HepG2 (cell line): Measurements from ENCODE around the gene OVOL2. TPM values are rescaled to one million over a fixed set of nuclear protein-coding genes. Genes with fewer than 3 reads are reported as not detected.

Experiments
- ATAC-seq: fragments of 200-7000 bp; cut with Tn5 transposase; 3 replicates; pipeline ENCODE4 v1.9.1; 2020; ENCODE audit warnings: mild to moderate bottlenecking, moderate library complexity
- BruUV-seq: library from RNA; stranded (reverse); fragments of 400-500 nt; replicated peaks from 2 replicates; lab custom pipeline; 2021; lab: Mats Ljungman, UMichigan
- CTCF ChIA-PET: fragments of 300-600 bp; formaldehyde crosslinking; extraction: SDS; loops from one replicate; lab custom pipeline; 2021; ENCODE audit warnings: low total read pairs, inconsistent platforms, low intra/inter-chr PET ratio; lab: Yijun Ruan, JAX
- POLR2A ChIA-PET: fragments of 350-600 bp; sonication (Branson Sonifier 250); formaldehyde crosslinking; loops from one replicate; lab custom pipeline; 2020; ENCODE audit warnings: antibody characterized with exemption, inconsistent platforms; lab: Yijun Ruan, JAX
- DNase-seq: peaks from one replicate; pipeline ENCODE4 v3.0.0-alpha.2; 2015; ENCODE audit warnings: low spot score
- FAIRE-seq: peaks from 3 replicates; lab custom pipeline; 2011; peaks lifted over from hg19 to GRCh38; lab: Jason Lieb, UNC
- H2AFZ ChIP-seq: one replicate; pipeline ENCODE4 v1.6.1; 2011; ENCODE audit warnings: low read length, inconsistent platforms
- H3K27ac ChIP-seq: fragments of 300-600 bp; 3 replicates; pipeline ENCODE4 v1.8.0; 2011; ENCODE audit warnings: mixed run types, mild to moderate bottlenecking, mixed read lengths, low read length, inconsistent platforms; ENCODE audit not compliant: insufficient read depth; ENCODE audit errors: extremely low read length
- H3K27me3 ChIP-seq, 2 experiments: fragments of 200-600 bp in 1 of 2; 2 replicates in 1 of 2; 3 replicates in 1 of 2; pipeline versions ENCODE4 v1.6.0 to v1.8.0; 2011; ENCODE audit warnings: low read length in 2 of 2, mild to moderate bottlenecking in 2 of 2, moderate library complexity in 2 of 2, inconsistent platforms in 1 of 2; ENCODE audit not compliant: insufficient read depth in 2 of 2, control insufficient read depth in 1 of 2
- H3K36me3 ChIP-seq, 2 experiments: fragments of 200-600 bp in 1 of 2; replicated peaks in 1 of 2; 2 replicates in 1 of 2; 3 replicates in 1 of 2; pipeline versions ENCODE4 v1.5.1 to v1.8.0; 2011; ENCODE audit warnings: low read length in 2 of 2, inconsistent platforms in 1 of 2; ENCODE audit not compliant: insufficient read depth in 2 of 2, control insufficient read depth in 1 of 2
- H3K4me1 ChIP-seq: 2 replicates; pipeline ENCODE4 v1.5.1; 2012; ENCODE audit warnings: low read length, inconsistent platforms; ENCODE audit not compliant: insufficient read depth
- H3K4me2 ChIP-seq: 2 replicates; pipeline ENCODE4 v1.6.0; 2011; ENCODE audit warnings: low read depth, low read length, inconsistent platforms
- H3K4me3 ChIP-seq, 3 experiments: fragments of 200-600 bp in 1 of 3; sonication (generic), shearing (Covaris generic) in 1 of 3; replicated peaks in 1 of 3; 2 replicates each; pipeline ENCODE4 v1.5.1; 2011 to 2016; ENCODE audit warnings: low read length in 3 of 3, inconsistent platforms in 2 of 3, low read depth in 2 of 3, mild to moderate bottlenecking in 2 of 3, control low read depth in 1 of 3, mixed read lengths in 1 of 3; ENCODE audit not compliant: insufficient read depth in 1 of 3
- H3K79me2 ChIP-seq: one replicate; pipeline ENCODE4 v1.6.1; 2011; ENCODE audit warnings: low read length, inconsistent platforms; ENCODE audit not compliant: insufficient read depth
- H3K9ac ChIP-seq: 2 replicates; pipeline ENCODE4 v1.6.0; 2011; ENCODE audit warnings: mild to moderate bottlenecking, low read depth, low read length, inconsistent platforms; ENCODE audit not compliant: insufficient read depth
- H3K9me3 ChIP-seq: 2 replicates; pipeline ENCODE4 v1.5.1; 2012; ENCODE audit warnings: mild to moderate bottlenecking, low read length
- H4K20me1 ChIP-seq: 2 replicates; pipeline ENCODE4 v1.6.0; 2011; ENCODE audit warnings: inconsistent platforms, mild to moderate bottlenecking, low read length, moderate library complexity; ENCODE audit not compliant: insufficient read depth
- ASH2L ChIP-seq: fragments of 300-600, 200-600 bp; sonication (generic); IDR thresholded peaks from 2 replicates; pipeline ENCODE4 v1.7.0; 2017; ENCODE audit warnings: low read depth, mild to moderate bottlenecking, moderate library complexity, mixed read lengths, low read length; ENCODE audit not compliant: insufficient read length
- MLXIP ChIP-seq: sonication (generic); formaldehyde crosslinking; IDR thresholded peaks from 2 replicates; pipeline ENCODE4 v1.9.0; 2021; ENCODE audit warnings: missing genetic modification reagents, borderline replicate concordance
- NFKB2 ChIP-seq: sonication (generic); formaldehyde crosslinking; IDR thresholded peaks from 2 replicates; pipeline ENCODE4 v1.4.0; 2020; ENCODE audit warnings: missing genetic modification reagents, borderline replicate concordance
- ZBTB34 ChIP-seq: sonication (generic); formaldehyde crosslinking; IDR thresholded peaks from 2 replicates; pipeline ENCODE4 v1.8.0; 2022; ENCODE audit warnings: mild to moderate bottlenecking, missing genetic modification reagents
- ZNF687 ChIP-seq: sonication (generic); formaldehyde crosslinking; IDR thresholded peaks from 2 replicates; pipeline ENCODE4 v1.5.1; 2020; ENCODE audit warnings: mild to moderate bottlenecking, missing genetic modification reagents, moderate library complexity
- whole genome bisulfite sequencing: methylation state at CpG from one replicate; pipeline ENCODE4 v1.1.6; 2017; ENCODE audit warnings: low lambda C conversion rate; 5-methylcytosine and 5-hydroxymethylcytosine counted together
- in situ Hi-C: cut with HindIII; loops from 2 replicates; pipeline ENCODE4 v1.10.0; 2017; ENCODE audit warnings: low pct_unique_long_range_greater_than_20kb; ENCODE audit not compliant: extremely low pct_ligation_motif_present
- intact Hi-C: fragments of 100-400 bp; cut with micrococcal nuclease; formaldehyde crosslinking; loops from one replicate; pipeline ENCODE4 v1.10.0; 2022; ENCODE audit not compliant: unreplicated experiment
- polyA plus RNA-seq, 8 experiments: library from polyadenylated mRNA; depleted of rRNA in 3 of 8; stranded (reverse) in 7 of 8; unstranded in 1 of 8; fragments of >200 nt; fragmentation: Illumina TruSeq in 4 of 8; extraction: Trizol in 4 of 8; gene quantifications; 2 replicates each; pipeline versions ENCODE4 v1.2.1 to v1.2.3, GENCODE V29; 2011 to 2016; ENCODE audit warnings: low read depth in 4 of 8, missing spikeins in 1 of 8, mixed read lengths in 1 of 8; ENCODE audit not compliant: insufficient read depth in 1 of 8
- total RNA-seq, 5 experiments: library from RNA; depleted of rRNA; stranded (reverse); fragments of >200 nt; fragmentation: Illumina TruSeq; extraction: Trizol; gene quantifications; 2 replicates each; pipeline ENCODE4 v1.2.3, GENCODE V29; 2016; ENCODE audit warnings: low read depth in 1 of 5

Gene OVOL2
- total and polyA plus RNA-seq, 2 of the 13 experiments (the other 11 are each of a cell fraction or from before 2014, with no cell fraction given), result 0.20 to 0.31 TPM

GRCh38 chr20:18050628-18051027, 7.1 kb downstream of the OVOL2 start:
- in situ Hi-C loops, result loop anchor here (25.0 kb wide), 1 partner anchor 212 kb away; no protein-coding TSS in a partner anchor
- POLR2A ChIA-PET, result no interaction called here

More at GRCh38 chr20:18050628-18051027, 7.1 kb downstream of the OVOL2 start:
- intact Hi-C loops, result no loop called here
- FAIRE-seq, result no peak
- Histone ChIP-seq H3K9me3 (no peaks in the 10 kb centered on the region), H3K9ac (no peak overlapping the region), H3K79me2 (no peaks in the 10 kb centered on the region), H4K20me1 (no peaks in the 10 kb centered on the region), H3K4me1 (peaks cover 7% of the 10 kb centered on the region; the same call in 1 of the 2 replicates), H3K27ac (no peak overlapping the region), H3K36me3 (no peaks in the 10 kb centered on the region), H3K4me2 (no peak overlapping the region), H2AFZ (no peak overlapping the region), H3K27me3 (peaks cover 4 to 63% of the 10 kb centered on the region in 2 experiments; a peak in 4 of 5 replicates), H3K4me3 (no peak overlapping the region)
- BruUV-seq, result no TSS peak
- DNase-seq, result no peak
- no peak for ATAC-seq
- CTCF ChIA-PET, result no interaction called here
- no peak for TF ChIP-seq ZBTB34 (CRISPR knock-in tag)
- no peak for TF ChIP-seq ZNF687 (CRISPR knock-in tag)
- no peak for TF ChIP-seq NFKB2 (CRISPR knock-in tag)
- TF ChIP-seq MLXIP (CRISPR knock-in tag), result no peak
- no peak for TF ChIP-seq ASH2L
- 9% methylated on average over 1 of the region's 1 CpG for WGBS
